NCI-H2107 (cell line): ENCODE results near the gene ZCCHC7.
"Not testable (repeated sequence)": the region's sequence is repeated elsewhere in the genome, so short reads cannot be mapped to it uniquely, and the experiment has no call there.

Source experiments
- DNase-seq: peaks from one replicate; lab custom pipeline; 2025; lab: John Stamatoyannopoulos, UW

Gene ZCCHC7

DNA sequence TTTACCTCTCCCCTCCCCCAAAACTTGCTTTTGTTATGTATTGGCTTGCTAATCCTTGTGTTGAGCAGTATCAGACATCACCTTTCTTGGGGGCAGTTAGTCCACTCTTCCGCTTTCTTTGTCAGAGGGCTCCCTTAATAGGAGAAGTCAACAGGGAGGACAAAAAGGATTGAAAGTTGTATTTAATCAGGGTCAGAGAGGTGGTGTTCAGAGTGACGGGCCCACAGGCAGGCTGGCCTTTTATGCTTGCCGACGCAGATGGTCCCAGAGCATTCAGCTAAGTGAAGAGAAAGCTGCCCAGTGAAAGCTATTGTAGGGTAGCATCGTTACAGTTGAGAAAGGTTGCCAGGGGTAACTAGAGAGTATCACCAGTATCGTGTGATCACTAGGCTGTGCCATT is 131.1 kb downstream of the ZCCHC7 start:
- no peak for DNase-seq

DNA sequence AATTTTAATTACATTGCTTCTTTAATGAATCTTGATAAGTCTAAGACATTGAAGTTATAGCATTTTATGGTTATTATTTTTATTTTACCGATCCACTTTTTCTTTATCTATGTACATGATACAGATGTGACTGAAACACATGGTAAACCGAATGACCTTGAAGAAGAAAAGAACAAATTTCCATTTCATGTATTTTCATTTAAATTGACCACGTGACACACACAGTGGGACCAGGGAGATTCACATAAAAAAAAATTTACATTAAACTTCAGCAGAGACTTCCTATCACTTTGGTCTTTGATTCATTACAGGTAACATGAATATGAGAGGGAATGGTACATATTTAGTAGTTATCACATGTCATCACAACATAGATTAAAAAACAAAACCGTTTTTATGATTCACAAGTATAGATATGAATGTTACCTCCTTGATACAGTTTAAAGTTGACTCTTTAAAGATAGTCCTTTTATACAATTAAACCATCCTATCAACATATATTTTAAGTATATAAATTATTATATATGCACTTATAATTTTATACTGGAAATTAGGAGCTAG is 133.1 kb downstream of the ZCCHC7 start:
- DNase-seq: no peak

DNA sequence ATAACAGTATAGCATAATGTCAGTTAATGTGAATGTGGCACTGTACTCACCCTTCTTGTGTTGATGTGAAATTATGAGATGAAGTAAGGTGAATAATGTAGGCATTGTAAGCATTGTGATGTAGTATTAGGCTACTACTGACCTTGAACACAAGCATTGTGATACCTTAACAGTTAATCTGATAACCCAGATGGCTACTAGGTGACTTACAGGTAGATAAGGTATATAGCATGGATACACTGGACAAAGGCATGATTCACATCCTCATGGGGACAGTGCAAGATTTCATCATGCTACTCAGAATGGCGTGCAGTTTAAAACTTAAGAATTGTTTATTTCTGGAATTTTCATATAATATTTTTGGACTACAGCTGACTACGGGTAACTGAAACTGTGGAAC is 134.8 kb downstream of the ZCCHC7 start:
- no peak for DNase-seq

DNA sequence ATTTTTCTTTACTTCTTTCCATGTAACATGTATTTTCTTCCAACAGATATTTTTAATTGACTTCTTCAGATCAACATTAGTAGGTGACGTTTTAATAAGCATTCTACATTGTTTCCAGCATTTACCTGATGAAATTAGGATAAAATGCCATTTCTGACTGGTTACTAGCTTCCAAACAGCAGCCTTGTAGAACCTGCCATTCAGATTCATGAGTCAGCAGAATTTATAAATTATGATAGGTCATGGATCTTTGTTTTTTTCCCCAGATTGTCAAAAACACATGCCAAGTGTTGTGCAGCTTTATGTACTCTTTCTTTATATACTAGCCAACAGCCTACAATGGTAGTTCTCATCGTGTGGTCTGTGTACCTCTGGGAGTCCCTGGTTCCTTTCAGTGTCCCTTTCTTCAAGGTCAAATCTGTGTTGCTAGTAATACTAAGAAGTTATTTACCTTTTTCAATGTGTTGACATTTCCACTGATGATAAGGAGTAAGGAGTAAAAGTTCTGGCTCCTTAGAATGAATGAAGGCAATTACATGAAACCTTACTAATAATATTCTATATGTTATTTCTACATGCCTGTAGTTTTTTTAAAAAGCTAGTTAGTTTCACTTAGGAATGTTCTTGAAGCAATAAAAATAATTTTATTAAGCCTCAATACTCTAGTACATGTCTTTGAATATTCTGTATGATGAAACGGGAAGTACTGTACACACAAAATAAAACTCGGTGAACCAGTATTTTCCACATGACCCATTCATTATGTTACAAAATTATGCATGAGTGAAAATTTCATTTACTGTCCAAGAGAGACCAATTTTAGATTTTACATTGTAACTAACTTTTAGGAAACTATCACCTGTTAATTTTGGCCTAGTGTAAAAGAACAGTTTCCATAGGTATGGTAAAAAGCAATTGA is 135.8 kb downstream of the ZCCHC7 start:
- DNase-seq: no peak

DNA sequence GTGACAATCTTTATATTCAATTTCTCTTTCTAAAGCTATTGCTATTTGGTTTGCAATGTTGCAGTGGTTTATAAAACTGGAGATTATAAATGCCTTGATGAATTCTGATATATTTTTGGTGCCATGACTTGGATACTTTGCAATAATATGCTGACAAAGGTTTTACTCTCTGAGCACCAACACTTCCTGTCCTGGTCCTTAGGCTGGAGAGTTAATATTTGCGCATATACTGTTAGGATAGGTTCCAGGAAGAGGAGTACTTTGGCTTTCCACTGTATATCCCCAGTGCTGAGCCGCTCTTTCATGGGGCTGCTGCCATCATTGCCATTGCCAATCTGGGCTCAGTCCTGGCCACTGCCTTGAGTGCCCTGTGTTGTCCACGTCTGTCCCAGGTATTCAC is 139.6 kb downstream of the ZCCHC7 start:
- no peak for DNase-seq

DNA sequence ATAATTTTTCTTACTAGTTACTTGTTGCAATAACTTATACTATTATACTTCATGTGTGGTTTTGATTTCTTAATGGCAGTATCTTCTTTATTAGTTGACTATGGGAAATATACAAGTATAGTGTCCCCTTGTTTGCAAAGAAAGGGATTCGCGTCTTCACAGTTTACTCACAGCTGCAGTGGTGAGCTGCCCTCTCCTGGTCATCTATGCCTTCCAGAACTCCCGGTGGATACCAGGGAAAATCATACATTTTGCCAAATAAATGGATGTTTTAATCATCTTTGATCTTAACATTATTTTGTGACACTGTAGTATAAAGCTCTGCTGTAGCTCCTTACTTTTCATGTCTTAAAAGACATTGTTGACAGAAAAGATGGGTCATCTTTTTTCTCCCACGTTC is 142.0 kb downstream of the ZCCHC7 start:
- no peak for DNase-seq

DNA sequence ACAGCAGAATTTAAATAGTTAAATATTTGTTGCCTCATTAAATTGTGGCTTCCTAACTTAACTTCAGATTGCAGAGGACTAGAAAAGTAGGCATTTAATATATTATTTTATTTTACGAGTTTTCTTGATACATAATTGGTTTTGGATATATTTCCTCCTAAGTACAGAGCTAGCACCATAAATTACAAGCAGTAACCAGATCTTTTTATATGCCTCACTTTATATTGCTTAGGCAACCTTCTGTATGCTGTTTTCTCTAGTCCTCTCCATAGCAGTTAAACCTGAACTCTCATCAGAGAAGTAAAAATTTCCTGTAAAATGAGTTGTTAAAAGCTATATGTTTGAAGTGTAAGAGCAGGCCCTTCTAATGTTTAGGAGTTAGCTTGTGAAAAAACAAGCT is 144.2 kb downstream of the ZCCHC7 start:
- no peak for DNase-seq

DNA sequence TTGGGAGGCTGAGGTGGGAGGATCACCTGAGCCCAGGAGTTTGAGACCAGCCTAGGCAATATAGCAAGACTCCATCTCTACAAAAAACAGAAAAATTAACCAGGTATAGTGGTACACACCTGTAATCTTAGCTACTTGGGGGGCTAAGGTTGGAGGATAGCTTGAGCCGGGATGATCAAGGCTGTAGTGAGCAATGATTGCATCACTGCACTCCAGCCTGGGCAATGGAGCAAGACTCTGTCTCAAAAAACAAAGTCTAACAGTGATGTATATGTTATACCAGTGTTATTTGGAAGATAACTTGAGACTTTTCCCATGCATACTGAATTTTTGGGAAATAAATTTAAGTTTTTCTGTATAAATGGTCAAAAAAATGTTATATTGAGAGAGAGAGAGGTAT is 146.3 kb downstream of the ZCCHC7 start:
- no peak for DNase-seq

DNA sequence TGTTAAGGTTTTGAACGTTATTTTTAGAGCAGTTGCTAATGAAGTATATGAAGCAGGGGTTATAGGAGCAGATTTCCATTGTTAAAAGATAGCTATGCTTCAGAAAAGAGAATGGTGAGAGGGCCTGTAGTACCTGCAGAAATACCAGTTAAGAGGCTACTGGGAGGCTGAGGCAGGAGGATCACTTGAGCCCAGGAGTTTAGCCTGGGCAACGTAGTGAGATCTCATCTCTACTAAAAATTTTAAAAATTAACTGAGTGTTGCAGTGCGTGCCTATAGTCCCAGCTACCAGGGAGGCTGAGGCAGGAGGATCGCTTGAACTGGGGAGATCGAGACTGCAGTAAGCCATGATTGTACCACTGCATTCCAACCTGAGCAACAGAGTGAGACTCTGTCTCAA is 148.8 kb downstream of the ZCCHC7 start:
- DNase-seq: no peak

DNA sequence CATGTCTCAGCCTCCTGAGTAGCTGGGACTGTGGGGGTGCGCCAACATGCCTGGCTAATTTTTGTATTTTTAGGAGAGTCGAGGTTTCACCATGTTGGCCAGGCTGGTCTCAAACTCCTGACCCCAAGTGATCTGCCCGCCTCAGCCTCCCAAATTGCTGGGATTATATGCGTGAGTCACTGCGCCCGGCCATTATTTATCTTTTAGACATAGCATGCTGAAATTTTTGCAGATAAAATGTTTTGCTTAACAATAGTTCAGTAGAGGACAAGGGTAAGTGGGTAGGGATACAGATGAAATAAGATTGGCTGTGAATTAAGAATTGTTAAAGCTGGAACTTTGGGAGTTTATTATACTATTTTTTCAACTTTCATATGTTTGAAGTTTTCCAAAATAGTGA is 151.3 kb downstream of the ZCCHC7 start:
- no peak for DNase-seq

DNA sequence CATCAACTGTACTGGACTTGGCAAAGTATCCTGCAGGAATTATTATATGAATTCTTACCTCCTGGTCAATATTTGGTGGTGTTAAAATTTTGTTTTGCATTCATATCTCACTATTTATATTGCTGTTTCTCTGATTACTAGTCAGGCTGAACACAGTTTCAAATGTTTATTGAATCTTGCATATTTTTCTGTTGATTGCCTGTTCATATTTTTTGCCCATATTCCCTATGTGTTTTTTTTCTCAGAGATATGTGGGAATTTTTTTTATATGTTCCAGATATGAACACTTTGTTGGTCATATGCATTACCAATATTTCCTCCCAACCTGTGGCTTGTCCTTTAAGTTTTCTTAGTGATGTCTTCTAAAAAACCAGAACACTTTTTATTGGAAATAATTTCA is 153.2 kb downstream of the ZCCHC7 start:
- no peak for DNase-seq

DNA sequence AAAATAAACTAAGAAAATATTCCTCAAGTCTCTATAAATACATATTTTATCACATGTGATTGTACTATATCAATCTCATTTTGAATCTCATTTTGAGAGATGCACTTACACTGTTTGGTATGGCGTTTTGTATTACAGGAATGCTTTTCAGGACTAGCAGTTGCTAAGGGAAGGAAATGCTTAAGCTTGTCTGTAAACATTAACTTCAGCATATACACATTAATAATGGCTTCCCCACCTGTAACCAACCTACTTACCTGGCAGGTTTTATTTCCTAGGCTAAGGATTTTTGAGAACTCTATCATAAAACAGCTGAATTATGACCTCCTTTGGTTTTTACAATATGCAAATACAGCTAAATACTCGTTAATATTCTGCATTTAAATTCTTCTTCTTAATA is 161.2 kb downstream of the ZCCHC7 start:
- no peak for DNase-seq

DNA sequence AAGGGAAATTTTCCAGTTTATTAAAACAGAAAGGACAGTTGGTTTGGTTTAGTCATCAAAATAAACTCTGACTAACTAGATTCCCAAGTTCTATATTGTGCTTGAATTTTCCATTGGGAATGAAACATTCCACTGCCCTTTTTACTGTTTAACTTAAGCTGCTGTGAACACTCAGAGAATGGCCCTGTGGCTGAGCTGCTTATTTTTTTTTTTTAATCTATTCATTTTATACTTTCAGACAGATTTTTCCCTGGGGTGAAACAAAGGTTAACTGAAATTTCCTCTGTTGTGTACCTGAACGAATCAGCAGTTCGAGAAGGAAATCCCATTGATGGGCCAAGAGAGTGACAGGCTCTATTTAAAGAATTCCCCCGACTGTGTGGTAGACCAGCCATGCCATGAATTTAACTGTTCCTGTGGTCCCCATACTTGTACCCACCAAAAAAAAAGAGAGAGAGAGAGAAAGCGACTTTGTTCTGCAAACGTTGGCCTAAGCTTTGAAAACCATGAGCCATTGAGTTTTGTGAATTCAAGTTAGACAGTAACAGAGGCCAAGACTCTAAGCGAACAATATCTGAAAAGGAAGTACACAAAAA is 163.5 kb downstream of the ZCCHC7 start:
- no peak for DNase-seq

DNA sequence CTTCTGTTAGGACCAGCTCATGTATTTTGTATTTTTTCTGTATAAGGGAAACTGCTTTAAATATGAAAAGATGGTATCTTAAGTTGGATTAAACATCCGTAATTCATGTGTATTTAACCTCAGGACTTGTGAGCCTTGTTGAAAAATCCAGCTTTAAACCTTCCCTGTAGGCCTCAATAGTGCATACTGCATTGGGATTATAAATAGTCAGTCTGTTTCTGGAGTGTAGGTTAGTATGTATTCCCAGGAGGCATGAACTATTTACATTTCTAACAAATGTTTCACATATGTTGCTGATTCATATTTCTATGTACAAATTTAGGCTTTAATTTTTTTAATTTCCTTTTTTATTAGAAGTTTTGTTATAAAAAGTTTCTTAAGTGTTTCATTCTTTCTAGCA is 164.3 kb downstream of the ZCCHC7 start:
- DNase-seq: no peak

DNA sequence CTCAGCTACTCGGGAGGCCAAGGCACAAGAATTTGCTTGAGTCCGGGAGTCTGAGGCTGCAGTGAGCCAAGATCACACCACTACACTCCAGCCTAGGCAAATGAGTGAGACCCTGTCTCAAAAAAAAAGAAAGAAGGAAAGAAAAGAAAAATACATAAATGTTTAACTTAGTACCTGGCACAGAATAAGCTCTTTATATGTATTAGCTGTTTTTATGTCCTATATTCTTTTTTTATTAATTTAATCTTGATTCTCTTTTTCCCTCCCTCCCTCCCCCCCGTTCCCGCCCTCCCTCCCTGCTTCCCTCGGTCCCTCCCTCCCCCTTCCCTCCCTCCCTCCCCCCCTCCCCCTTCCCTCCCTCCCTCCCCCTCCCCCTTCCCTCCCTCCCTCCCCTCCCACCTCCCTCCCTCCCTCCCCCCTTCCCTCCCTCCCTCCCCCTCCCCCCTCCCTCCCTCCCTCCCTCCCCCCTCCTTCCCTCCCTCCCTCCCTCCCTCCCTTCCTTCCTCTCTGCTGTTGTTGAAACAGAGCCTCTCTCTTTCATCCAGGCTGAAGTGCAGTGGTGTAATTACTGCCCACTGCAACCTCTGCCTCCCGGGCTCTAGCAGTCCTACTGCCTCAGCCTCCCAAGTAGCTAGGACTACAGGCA is 166.3 kb downstream of the ZCCHC7 start:
- no peak for DNase-seq

DNA sequence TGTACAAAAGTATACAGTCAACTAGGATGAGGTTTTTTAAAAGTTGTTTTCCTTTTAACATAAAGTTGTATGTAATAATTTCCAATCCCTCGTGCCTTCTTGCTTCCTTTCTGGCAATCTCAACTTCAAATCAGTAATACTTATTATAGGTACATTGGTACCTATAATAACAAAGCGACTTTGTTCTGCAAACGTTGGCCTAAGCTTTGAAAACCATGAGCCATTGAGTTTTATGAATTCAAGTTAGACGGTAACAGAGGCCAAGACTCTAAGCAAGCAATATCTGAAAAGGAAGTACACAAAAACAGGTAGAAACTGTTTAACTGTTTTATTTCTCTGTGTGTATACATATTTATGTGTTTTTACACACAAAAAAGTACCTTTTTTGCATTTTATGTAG is 166.9 kb downstream of the ZCCHC7 start:
- DNase-seq: no peak

DNA sequence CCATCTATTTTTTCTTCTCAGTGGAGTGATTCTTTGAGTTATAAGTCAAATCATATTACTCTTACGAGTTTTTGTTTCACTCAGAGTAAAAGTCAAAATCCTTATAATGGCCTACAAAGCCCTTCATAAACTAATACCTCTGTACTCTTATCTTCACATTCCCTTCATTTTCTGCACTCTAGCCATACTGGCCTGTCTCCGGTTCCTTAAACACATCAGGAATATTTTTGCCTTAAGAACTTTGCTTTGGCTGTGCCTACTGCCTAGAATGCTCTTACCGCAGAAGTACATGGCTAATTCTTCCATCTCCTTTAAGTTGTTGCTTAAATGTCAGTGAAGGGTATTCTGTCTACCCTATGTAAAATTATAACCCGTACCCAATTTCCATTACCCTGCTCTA is 169.3 kb downstream of the ZCCHC7 start:
- DNase-seq: no peak

DNA sequence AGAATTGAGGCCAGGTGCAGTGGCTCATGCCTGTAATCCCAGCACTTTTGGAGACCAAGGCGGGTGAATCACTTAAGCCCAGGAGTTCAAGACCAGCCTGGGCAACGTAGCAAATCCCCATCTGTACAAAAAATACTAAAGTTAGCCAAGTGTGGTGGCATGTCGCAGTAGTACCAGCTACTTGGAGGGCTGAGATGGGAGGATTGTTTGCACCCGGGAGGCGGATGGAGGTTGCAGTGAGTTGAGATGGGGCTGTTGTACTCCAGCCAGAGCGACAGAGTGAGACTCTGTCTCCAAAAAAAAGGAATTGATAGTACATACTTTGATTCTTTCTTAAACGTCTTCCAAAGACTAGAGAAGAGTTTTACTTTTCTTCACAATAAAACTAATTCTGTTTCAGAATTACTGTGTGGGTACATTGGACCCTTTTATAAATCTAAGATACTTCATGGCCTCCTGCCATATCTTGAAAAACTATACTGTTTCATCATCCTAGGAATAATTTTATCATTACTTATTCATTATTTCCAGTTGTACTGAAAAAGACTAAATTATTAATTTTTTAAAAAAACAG is 170.1 kb downstream of the ZCCHC7 start:
- DNase-seq: no peak

DNA sequence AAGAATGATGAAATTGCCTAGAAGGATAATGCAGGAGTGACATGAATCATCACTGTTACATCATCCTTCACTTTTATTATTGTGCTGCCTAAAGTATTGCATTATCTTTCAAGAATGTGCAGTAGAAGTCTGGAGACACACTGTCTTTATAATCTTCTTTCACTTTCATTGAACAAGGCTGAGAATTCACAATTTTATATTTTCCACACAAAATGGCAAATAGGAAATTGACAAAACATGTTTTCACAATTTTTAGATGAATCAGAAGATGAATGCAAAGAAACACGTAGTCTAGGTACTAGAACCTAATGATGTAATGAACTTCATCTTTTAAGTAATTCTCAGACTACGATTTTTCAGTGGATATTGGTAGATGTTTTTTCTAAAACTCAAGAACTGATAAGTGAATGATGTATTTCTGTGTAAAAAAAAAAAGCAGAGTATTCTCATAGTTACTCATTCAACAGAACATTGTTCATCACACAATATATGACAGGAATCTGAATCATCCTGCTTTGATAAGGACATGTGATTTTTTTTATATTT is 170.6 kb downstream of the ZCCHC7 start:
- no peak for DNase-seq

DNA sequence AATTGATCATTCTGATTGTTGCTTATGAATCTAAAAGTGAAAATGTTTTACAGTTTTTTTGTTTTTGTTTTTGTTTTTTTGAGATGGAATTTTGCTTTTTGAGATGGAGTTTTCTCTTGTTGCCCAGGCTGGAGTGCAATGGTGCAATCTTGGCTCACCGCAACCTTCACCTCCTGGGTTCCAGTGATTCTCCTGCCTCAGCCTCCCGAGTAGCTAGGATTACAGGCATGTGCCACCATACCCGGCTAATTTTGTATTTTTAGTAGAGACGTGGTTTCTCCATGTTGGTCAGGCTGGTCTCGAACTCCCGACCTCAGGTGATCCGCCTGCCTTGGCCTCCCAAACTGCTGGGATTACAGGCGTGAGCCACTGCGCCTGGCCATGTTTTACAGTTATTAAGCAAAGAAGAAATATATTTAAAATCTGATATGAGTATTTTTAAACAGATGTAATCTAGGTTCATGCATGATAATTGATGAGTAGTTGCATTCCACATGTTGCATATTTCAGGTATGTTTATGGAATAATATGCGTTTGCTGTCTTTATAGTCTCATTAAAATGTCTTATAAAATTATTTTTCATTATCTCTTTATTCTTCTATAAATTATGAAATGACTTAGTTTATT is 171.4 kb downstream of the ZCCHC7 start:
- DNase-seq: not testable (repeated sequence)

DNA sequence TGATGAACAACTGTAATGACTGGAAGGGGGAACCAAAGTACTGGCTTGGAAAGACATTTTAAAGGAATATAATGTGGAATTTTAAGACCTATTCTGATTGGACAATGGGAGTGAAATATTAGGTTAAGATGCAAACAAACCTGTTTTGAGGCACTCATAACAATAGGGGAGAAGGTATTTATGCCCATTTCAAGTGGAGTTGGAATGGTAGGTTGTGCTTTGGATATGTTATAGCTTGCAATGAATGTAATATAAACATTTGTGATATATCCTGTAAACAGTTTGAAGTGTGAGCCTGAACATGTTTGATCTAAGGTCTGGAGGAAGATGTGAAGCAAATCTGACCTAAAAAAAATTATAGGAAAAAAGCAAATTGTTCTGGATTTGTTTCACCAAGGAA is 172.5 kb downstream of the ZCCHC7 start:
- DNase-seq: no peak
